ENCODE data around the gene PTPRO.

Gene PTPRO

DNA sequence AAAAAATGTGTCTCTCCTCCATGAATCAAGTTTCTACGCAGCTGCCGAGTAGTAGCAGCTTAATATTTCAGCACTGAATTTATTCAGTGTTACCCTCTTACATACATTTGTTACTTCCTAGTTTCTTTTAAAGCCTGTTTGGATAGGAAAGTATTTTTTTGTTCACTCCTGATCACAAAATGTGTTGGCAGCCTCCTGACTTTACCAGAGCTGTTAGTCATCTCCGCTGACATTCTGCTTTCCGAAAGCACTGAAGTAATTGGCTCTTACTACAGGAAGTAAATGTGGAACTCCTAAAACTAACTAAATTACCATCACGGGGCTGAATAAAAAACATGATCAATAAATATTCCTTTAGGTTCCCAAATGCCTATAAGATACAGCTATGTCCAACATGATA lies 241.4 kb downstream of the PTPRO start:
- no peak for TF ChIP-seq CTCF (IDR thresholded peaks at IDR 0.05; ENCODE audit: low read depth, low read length, missing control alignments)
- H3K4me3 ChIP-seq (ENCODE audit: low read depth, low read length), result no peak overlapping the region
- in situ Hi-C loops (cut with HindIII; ENCODE audit: low sequenced_read_pairs), result no loop called here
- no peak for DNase-seq (ENCODE audit: low read depth)

- no peak for DNase-seq (ENCODE audit: low read depth)
- TF ChIP-seq CTCF (IDR thresholded peaks at IDR 0.05; ENCODE audit: low read depth, low read length, missing control alignments), result no peak
- in situ Hi-C loops (cut with HindIII; ENCODE audit: low sequenced_read_pairs), result no loop called here
- no peak overlapping the region for H3K4me3 ChIP-seq (ENCODE audit: low read depth, low read length)
These were observed 252.0 kb downstream of the PTPRO start for GRCh38 chr12:15574353-15574752.

DNA sequence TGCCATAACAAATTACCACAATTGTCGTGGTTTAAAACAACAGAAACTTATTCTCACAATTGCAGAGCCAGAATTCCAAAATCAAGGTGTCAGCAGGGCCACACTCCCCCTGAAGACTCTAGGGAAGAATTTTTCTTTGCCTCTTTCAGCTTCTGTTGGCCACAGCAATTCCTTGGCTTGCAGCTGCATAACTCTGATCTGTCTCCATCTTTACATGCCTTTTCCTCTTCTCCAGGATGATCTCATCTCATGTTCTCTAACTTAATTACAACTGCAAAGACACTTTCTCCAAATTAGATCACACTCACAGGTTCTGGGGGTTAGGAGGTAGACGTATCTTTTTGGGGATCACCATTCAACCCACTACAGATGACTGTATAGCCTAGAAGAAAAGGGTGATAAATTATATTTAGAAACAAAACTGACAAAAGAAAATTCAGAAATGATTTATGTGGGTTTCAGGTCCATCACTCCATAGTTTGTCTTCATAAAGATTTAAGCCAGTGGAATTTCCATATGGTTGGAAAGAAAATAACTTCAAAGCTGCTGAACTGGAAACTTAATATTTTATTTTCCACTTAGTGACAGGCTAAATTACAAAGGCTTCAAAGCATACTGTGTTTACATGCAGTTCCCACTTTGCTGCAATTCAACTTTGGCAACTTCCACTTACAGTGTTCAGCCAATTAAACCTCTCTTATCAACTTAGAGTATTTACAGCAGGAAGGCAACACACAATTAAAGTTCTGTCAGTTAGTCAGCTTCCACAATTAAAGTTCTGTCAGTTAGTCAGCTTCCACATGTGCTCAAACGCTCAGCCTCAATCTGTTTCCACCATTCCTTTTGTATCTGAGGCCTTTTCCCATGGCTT lies 253.6 kb downstream of the PTPRO start:
- H3K4me3 ChIP-seq (ENCODE audit: low read depth, low read length), result no peak overlapping the region
- TF ChIP-seq CTCF (IDR thresholded peaks at IDR 0.05; ENCODE audit: low read depth, low read length, missing control alignments), result no peak
- in situ Hi-C loops (cut with HindIII; ENCODE audit: low sequenced_read_pairs), result no loop called here
- DNase-seq (ENCODE audit: low read depth), result no peak

DNA sequence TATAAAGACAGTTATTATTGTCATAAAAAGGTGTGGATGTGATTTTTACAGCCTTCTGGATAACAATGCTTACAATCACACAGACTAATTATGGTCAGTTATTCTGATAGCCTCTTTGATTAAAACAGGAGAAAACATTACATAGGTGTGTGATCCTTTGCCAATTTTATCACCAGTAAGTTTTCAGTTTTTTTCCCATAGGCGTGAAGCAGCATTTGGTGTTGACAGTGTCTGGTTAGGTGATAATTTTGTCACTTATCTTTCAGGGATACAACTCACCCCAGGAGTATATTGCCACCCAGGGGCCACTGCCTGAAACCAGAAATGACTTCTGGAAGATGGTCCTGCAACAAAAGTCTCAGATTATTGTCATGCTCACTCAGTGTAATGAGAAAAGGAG lies 258.1 kb downstream of the PTPRO start:
- no peak overlapping the region for H3K4me3 ChIP-seq (ENCODE audit: low read depth, low read length)
- no peak for DNase-seq (ENCODE audit: low read depth)
- no peak for TF ChIP-seq CTCF (IDR thresholded peaks at IDR 0.05; ENCODE audit: low read depth, low read length, missing control alignments)
- in situ Hi-C loops (cut with HindIII; ENCODE audit: low sequenced_read_pairs), result no loop called here

DNA sequence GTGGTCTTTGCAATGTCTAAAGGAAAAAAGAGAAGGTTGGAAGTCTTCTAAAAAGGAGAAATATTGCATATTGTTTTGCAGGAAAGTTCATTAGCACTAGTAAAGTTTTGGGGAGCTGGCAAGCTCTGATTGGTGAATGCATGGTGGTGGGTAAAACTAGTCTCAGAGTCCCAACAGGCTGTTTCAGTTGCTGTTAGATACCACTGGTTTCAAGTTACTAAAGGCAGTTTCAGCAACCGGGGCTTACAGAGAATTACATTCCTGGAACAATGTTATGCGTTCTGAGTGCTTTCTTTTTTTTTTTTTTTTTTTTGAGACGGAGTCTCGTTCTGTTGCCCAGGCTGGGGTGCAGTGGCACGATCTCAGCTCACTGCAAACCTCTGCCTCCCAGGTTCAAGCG lies 258.7 kb downstream of the PTPRO start:
- DNase-seq (ENCODE audit: low read depth), result no peak
- no peak for TF ChIP-seq CTCF (IDR thresholded peaks at IDR 0.05; ENCODE audit: low read depth, low read length, missing control alignments)

DNA sequence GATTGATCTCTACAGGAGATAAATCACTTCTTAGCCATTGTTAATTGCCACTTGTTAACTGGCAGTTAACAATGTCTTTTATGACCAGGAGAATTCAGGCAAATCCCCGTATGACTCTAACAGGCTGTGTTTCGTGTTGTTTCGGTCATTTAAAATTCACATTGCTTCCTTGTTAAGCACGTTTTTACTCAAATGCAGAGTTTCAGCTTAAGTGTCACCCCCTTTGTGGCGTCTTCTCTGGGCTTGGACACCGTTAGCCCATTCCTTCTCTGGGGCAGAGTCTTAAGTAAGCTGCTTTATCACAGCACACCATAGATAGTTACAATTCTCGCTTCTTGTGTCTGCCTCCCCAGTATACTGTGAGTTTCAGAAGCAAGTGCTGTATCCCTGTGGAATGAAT lies 261.5 kb downstream of the PTPRO start:
- TF ChIP-seq CTCF (IDR thresholded peaks at IDR 0.05; ENCODE audit: low read depth, low read length, missing control alignments), result no peak
- no peak overlapping the region for H3K4me3 ChIP-seq (ENCODE audit: low read depth, low read length)
- in situ Hi-C loops (cut with HindIII; ENCODE audit: low sequenced_read_pairs), result no loop called here
- DNase-seq (ENCODE audit: low read depth), result no peak

More for the DNA sequence above, 258.7 kb downstream of the PTPRO start:
- in situ Hi-C loops (cut with HindIII; ENCODE audit: low sequenced_read_pairs), result no loop called here
- no peak overlapping the region for H3K4me3 ChIP-seq (ENCODE audit: low read depth, low read length)
